ENCODE results near the gene PLXNA4.

GRCh38 chr7:132542895-132543294 is 33.4 kb downstream of the PLXNA4 start:
- TF ChIP-seq CTCF (IDR thresholded peaks at IDR 0.05), result no peak
- no peak for TF ChIP-seq ZNF416 (CRISPR knock-in tag; IDR thresholded peaks at IDR 0.05)
- TF ChIP-seq FOXP1 (CRISPR knock-in tag; IDR thresholded peaks at IDR 0.05; ENCODE audit: borderline replicate concordance), result no peak
- TF ChIP-seq ESRRA (CRISPR knock-in tag; IDR thresholded peaks at IDR 0.05; ENCODE audit: borderline replicate concordance), result no peak

Data from WTC11 (cell line).